Activated CD4-positive, alpha-beta T cell treated with anti-CD3 and anti-CD28 coated beads, Interleukin-2, amount 10 ng/mL, durations not matched to agents 24 days and 14 days (primary cell): ENCODE measurements around the gene DCBLD1. TPM values are rescaled to one million over a fixed set of nuclear protein-coding genes. Genes with fewer than 3 reads are reported as not detected.
"Not testable (repeated sequence)": the region's sequence is repeated elsewhere in the genome, so short reads cannot be mapped to it uniquely, and the experiment has no call there.

Experiments used
- DNase-seq: peaks from one replicate; pipeline ENCODE4 v3.0.0; 2022
- H3K27ac Mint-ChIP-seq: one replicate; pipeline ENCODE4 v1.8.0; 2022; ENCODE audit warnings: mild to moderate bottlenecking, mixed read lengths
- H3K27me3 Mint-ChIP-seq: one replicate; pipeline ENCODE4 v1.8.0; 2022; ENCODE audit warnings: mixed read lengths
- H3K36me3 Mint-ChIP-seq: one replicate; pipeline ENCODE4 v1.8.0; 2022; ENCODE audit warnings: low read depth, mild to moderate bottlenecking, mixed read lengths
- H3K4me1 Mint-ChIP-seq: one replicate; pipeline ENCODE4 v1.8.0; 2021; ENCODE audit warnings: mixed read lengths
- H3K4me3 Mint-ChIP-seq: one replicate; pipeline ENCODE4 v1.8.0; 2022; ENCODE audit warnings: mild to moderate bottlenecking, moderate library complexity, mixed read lengths
- H3K9me3 Mint-ChIP-seq: one replicate; pipeline ENCODE4 v1.8.0; 2021; ENCODE audit warnings: mixed read lengths
- intact Hi-C: fragments of 100-400 bp; cut with micrococcal nuclease; formaldehyde crosslinking; loops from one replicate; pipeline ENCODE4 v1.15.1; 2023
- total RNA-seq: library from RNA; stranded (reverse); gene quantifications from 2 replicates; pipeline ENCODE4 v1.2.3, GENCODE V29; 2022

The DCBLD1 gene
- total RNA-seq, 1 donor from 2014 or later, result 4.8 TPM

DNA sequence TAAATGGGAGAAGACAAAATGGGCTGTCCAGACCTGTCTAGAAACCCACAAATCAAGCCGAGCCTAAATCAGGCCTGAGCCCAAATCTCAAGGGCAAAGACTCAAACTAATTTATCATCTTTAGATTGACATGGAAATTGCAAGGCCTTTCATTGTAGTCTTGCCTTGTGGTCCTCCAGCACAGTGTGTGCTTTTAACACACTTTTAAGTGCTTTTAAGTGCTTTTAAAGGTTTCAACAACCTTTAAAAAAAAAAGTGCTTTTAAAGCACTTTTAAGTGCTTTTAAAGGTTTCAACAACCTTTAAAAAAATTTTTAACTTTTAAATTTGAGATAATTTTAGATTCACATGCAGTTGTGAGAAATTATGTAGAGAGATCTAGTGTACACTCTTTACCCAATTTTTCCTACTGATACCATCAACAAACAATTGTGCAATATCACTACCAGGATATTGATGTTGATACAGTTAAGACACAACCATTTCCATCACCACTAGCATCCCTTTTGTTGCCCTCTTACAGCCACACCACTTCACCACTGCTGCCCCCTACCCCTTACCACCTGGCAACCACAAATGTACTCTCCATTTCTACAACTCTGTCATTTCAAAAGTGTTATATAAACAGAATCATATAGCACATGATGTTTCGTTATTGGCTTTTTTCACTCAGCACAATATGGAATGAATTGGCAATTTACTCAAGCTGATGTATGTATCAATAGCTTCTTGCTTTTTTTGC, 23.1 kb upstream of the DCBLD1 start:
- Mint-ChIP-seq H3K36me3 (no peaks in the 10 kb centered on the region), H3K4me1 (peaks cover 11% of the 10 kb centered on the region), H3K9me3 (no peaks in the 10 kb centered on the region), H3K27me3 (peaks cover 32% of the 10 kb centered on the region), H3K27ac (no peak overlapping the region), H3K4me3 (no peak overlapping the region)
- no peak for DNase-seq
- intact Hi-C loops, result loop anchor here (10.0 kb wide), 1 partner anchor 115 kb away; no protein-coding TSS in a partner anchor

DNA sequence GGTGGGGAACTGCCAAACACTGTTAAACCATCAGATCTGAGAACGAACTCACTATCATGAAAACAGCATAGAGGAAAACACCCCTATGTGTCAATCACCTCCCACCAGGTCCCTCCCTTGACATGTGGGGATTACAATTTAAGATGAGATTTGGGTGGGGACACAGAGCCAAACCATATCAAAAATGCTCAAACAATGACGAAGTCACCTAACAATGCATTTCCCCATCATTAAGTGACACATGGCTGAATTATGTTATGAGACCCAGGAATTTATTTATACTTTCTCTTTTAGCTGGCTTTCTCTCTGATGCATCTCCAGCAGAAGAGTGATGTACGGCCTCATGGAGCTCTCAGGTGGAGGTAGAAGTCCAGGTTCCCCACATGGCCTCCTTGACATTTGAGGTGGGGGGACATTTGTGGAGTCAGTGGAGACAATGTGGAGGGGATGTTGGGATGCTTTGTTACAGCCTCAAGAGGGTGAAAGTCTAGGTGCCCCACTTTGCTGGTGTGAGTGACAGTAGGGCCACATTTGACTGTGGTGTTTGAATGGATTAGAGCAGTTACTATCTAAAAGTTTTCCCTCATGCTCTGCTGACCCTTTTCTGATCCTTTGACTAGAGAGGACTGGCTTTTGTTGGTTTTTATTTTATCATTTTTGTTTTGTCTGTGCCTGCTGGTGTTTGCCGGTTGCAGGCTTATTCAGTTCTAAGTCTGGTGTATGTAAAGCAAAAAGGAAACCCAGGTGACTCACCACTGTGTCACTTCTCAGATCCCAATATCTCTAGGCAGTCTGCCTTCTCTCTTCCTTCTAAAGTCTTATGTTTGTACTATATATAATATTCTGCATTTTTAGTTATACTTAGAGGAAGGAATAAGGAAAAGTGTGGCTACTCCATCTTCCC, 18.5 kb upstream of the DCBLD1 start:
- Mint-ChIP-seq H3K9me3 (no peaks in the 10 kb centered on the region), H3K27me3 (peaks cover 30% of the 10 kb centered on the region), H3K27ac (peak overlapping the region; percentile 78), H3K36me3 (no peaks in the 10 kb centered on the region), H3K4me1 (peaks cover 21% of the 10 kb centered on the region), H3K4me3 (peak overlapping the region; percentile 6)
- peak; percentile 52 for DNase-seq
- intact Hi-C loops, result loop anchor here (2.0 kb wide), 1 partner anchor 17 kb away; no protein-coding TSS in a partner anchor

DNA sequence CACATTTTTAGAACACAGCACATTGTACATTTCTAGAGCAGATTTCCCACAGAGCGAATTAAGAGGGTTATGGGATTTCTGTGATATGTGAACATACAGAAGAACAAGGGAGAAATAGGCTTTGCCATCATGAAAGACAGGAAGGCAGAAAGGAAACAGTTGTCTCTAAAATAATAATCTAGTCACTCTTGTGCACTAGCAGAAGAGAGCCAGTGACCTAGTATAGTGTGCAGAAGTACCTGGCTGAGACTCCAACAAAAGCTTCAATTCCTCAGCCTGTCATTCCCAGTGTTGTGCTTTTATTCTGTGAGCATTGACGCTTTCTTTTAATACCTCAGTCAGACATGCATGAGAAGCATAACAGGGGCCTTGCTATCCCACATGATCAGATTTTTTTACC, 17.8 kb upstream of the DCBLD1 start:
- Mint-ChIP-seq H3K27ac (no peak overlapping the region), H3K36me3 (no peaks in the 10 kb centered on the region), H3K27me3 (peaks cover 34% of the 10 kb centered on the region), H3K4me3 (no peak overlapping the region), H3K9me3 (no peaks in the 10 kb centered on the region), H3K4me1 (peaks cover 27% of the 10 kb centered on the region)
- no peak for DNase-seq
- intact Hi-C loops, result loop anchor here (2.0 kb wide), 1 partner anchor 16 kb away; no protein-coding TSS in a partner anchor

GRCh38 chr6:117465691-117466090, 16.8 kb upstream of the DCBLD1 start:
- no peaks in the 10 kb centered on the region for H3K36me3 Mint-ChIP-seq
- no peak for DNase-seq
- H3K27ac Mint-ChIP-seq, result peak overlapping the region; percentile 59
- H3K4me1 Mint-ChIP-seq, result peaks cover 27% of the 10 kb centered on the region
- H3K4me3 Mint-ChIP-seq, result no peak overlapping the region
- H3K9me3 Mint-ChIP-seq, result no peaks in the 10 kb centered on the region
- peaks cover 33% of the 10 kb centered on the region for H3K27me3 Mint-ChIP-seq
- intact Hi-C loops, result loop anchor here (2.0 kb wide), 1 partner anchor 15 kb away; no protein-coding TSS in a partner anchor

- Mint-ChIP-seq H3K27ac (no peak overlapping the region), H3K36me3 (no peaks in the 10 kb centered on the region), H3K27me3 (peaks cover 33% of the 10 kb centered on the region), H3K4me1 (peaks cover 29% of the 10 kb centered on the region), H3K9me3 (peaks cover 4% of the 10 kb centered on the region), H3K4me3 (no peak overlapping the region)
- intact Hi-C loops, result no loop called here
- no peak for DNase-seq
These were observed 14.6 kb upstream of the DCBLD1 start for GRCh38 chr6:117467876-117468275.

DNA sequence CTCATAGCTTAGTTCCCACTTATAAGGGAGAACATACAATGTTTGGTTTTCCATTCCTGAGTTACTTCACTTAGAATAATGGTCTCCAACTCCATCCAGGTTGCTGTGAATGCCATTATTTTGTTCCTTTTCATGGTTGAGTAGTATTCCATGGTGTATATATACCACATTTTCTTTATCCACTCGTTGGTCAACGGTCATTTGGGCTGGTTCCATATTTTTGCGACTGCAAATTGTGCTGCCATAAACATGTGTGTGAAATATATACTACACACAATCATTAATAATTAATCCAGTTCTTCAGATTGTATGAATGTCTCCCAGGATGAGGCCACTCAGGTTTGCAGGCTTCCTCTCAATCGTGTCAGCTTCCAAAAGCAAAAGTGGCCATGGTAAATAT, 13.9 kb upstream of the DCBLD1 start:
- not testable (repeated sequence) for H3K36me3 Mint-ChIP-seq, H3K4me3 Mint-ChIP-seq

DNA sequence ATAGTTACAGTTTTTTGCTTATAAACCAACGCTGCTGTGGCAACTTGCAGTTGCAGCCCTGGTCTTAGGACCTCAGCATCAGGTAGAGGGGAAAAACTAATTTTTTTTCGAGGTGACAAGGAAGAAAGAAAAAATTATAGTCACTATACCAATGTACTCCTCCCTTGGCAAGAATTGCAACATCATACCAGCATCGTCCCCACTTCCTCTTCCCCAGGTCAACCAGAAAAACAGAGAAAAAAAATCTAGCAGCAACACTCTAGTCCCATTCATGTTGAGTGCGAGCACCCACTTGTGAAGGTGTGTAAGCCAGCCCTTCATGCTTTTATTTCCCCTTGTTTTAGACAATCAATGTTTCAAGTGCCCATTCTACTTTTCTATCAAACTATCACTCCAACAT, 13.1 kb upstream of the DCBLD1 start:
- H3K9me3 Mint-ChIP-seq, result peaks cover 4% of the 10 kb centered on the region
- intact Hi-C loops, result no loop called here

More for the DNA sequence above, 13.9 kb upstream of the DCBLD1 start:
- H3K27ac Mint-ChIP-seq, H3K9me3 Mint-ChIP-seq, DNase-seq, intact Hi-C loops: not testable (repeated sequence)
- Mint-ChIP-seq H3K4me1 (peaks cover 27% of the 10 kb centered on the region), H3K27me3 (peaks cover 39% of the 10 kb centered on the region)

DNA sequence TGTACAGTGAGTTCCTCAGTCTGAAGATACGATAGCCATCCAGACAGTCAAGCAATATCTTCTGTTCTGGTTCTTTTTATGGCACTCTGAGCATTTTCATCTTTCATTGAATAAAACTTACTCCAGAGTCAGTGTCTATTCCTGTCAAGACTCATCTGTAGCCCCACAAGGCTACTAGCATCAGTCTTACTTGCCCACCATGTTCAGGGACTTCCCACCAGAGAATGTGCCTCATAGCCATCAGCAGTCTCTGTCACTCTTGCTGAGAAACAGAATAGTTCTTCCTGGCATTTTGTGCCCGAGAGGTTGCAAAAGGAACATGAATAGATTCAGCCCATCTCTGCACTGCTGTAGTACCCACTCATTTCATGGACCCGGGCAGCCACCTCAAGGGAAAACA, 12.7 kb upstream of the DCBLD1 start:
- peaks cover 4% of the 10 kb centered on the region for H3K9me3 Mint-ChIP-seq
- intact Hi-C loops, result no loop called here
- no peak for DNase-seq
- no peak overlapping the region for H3K27ac Mint-ChIP-seq
- no peaks in the 10 kb centered on the region for H3K36me3 Mint-ChIP-seq
- peaks cover 16% of the 10 kb centered on the region for H3K4me1 Mint-ChIP-seq
- peaks cover 47% of the 10 kb centered on the region for H3K27me3 Mint-ChIP-seq
- H3K4me3 Mint-ChIP-seq, result no peak overlapping the region

More for the DNA sequence above, 13.1 kb upstream of the DCBLD1 start:
- peaks cover 47% of the 10 kb centered on the region for H3K27me3 Mint-ChIP-seq
- no peaks in the 10 kb centered on the region for H3K36me3 Mint-ChIP-seq
- peaks cover 19% of the 10 kb centered on the region for H3K4me1 Mint-ChIP-seq
- H3K27ac Mint-ChIP-seq, result no peak overlapping the region
- no peak for DNase-seq
- H3K4me3 Mint-ChIP-seq, result no peak overlapping the region

DNA sequence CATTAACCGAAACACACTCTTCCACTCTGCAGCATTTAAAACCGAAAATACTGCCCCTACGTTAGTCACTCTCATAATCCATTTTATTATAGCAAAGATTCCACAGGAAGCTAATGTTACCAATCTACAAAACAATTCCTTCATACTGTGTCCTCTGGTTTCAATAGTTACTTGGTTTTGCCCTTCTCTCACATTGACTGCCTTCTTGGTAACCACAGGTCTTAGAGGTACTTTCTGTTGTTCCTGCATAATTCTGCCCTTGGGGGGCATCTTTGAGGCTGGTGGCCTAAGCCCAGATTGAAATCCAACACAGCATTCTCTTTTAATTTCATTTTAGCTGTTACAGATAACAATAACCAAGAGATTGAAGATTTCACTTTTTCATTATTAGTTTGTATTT, 9.8 kb upstream of the DCBLD1 start:
- DNase-seq, result no peak
- Mint-ChIP-seq H3K4me3 (no peak overlapping the region), H3K9me3 (peaks cover 4% of the 10 kb centered on the region), H3K27me3 (peaks cover 52% of the 10 kb centered on the region), H3K36me3 (no peaks in the 10 kb centered on the region), H3K27ac (no peak overlapping the region), H3K4me1 (peaks cover 9% of the 10 kb centered on the region)
- intact Hi-C loops, result no loop called here

GRCh38 chr6:117473401-117473800, 9.1 kb upstream of the DCBLD1 start:
- intact Hi-C loops, result no loop called here
- no peak for DNase-seq
- peaks cover 9% of the 10 kb centered on the region for H3K4me1 Mint-ChIP-seq
- H3K4me3 Mint-ChIP-seq, result no peak overlapping the region
- no peaks in the 10 kb centered on the region for H3K36me3 Mint-ChIP-seq
- H3K27me3 Mint-ChIP-seq, result peaks cover 56% of the 10 kb centered on the region
- no peak overlapping the region for H3K27ac Mint-ChIP-seq
- H3K9me3 Mint-ChIP-seq, result peaks cover 4% of the 10 kb centered on the region

GRCh38 chr6:117477988-117478852, 4.3 kb upstream of the DCBLD1 start:
- peaks cover 68% of the 10 kb centered on the region for H3K27me3 Mint-ChIP-seq
- H3K36me3 Mint-ChIP-seq, result no peaks in the 10 kb centered on the region
- H3K9me3 Mint-ChIP-seq, result no peaks in the 10 kb centered on the region
- intact Hi-C loops, result loop anchor here (1.0 kb wide), 1 partner anchor 78 kb away; no protein-coding TSS in a partner anchor
- H3K4me3 Mint-ChIP-seq, result no peak overlapping the region
- DNase-seq, result peak; percentile 72
- peaks cover 12% of the 10 kb centered on the region for H3K4me1 Mint-ChIP-seq
- no peak overlapping the region for H3K27ac Mint-ChIP-seq

- Mint-ChIP-seq H3K27me3 (peaks cover 64% of the 10 kb centered on the region), H3K36me3 (peaks cover 2% of the 10 kb centered on the region), H3K4me3 (no peak overlapping the region), H3K4me1 (peaks cover 16% of the 10 kb centered on the region), H3K27ac (no peak overlapping the region), H3K9me3 (no peaks in the 10 kb centered on the region)
- no peak for DNase-seq
- intact Hi-C loops, result loop anchor here (1.0 kb wide), 1 partner anchor 77 kb away; no protein-coding TSS in a partner anchor
These were observed 3.6 kb upstream of the DCBLD1 start for GRCh38 chr6:117478853-117479231.

DNA sequence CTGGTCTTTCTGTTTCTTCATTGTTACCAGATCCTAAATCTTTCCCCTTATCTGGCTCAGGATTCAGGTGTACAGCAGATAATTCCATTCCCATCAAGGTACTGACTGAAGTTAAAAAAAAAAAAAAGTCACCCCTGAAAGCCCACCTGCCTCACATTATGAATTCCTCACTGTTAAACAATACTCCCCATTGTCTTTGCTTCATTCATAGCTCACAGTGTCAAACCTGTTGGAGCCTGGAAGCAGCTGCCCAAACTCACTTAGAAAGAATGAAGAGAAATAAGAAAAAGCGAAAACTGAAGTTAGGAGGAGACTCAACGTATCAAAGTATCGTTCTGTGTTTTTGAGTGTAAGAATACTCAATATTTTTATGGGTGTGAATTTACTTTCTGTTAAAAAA, 1.8 kb upstream of the DCBLD1 start:
- peaks cover 63% of the 10 kb centered on the region for H3K27me3 Mint-ChIP-seq
- H3K9me3 Mint-ChIP-seq, result no peaks in the 10 kb centered on the region
- no peak for DNase-seq
- H3K4me3 Mint-ChIP-seq, result no peak overlapping the region
- no peak overlapping the region for H3K27ac Mint-ChIP-seq
- intact Hi-C loops, result loop anchor here (2.0 kb wide), 1 partner anchor 16 kb away; no protein-coding TSS in a partner anchor
- H3K4me1 Mint-ChIP-seq, result peaks cover 16% of the 10 kb centered on the region
- peaks cover 2% of the 10 kb centered on the region for H3K36me3 Mint-ChIP-seq
